Stimulated activated CD4-positive, alpha-beta T cell treated with anti-CD3 and anti-CD28 coated beads, Interleukin-2, amount 100 ng/mL, for 48 hours (primary cell): ENCODE measurements around the gene PGM2.
A peak's percentile ranks its signal among the peaks of the same experiment; 100 is the strongest.

ENCODE experiments used
- DNase-seq, 2 donors: peaks; one replicate each; pipeline ENCODE4 v3.0.0-alpha.2; 2020

PGM2 gene

GRCh38 chr4:37865450-37865849, 39.0 kb downstream of the PGM2 start:
- DNase-seq = no peak

- DNase-seq = no peak
These were observed 40.6 kb downstream of the PGM2 start for GRCh38 chr4:37867102-37867501.

- no peak for DNase-seq
These were observed 41.8 kb downstream of the PGM2 start for GRCh38 chr4:37868238-37868637.

GRCh38 chr4:37872310-37872988, 46.0 kb downstream of the PGM2 start:
- DNase-seq = no peak

GRCh38 chr4:37873386-37873785, 46.9 kb downstream of the PGM2 start:
- no peak for DNase-seq

- DNase-seq = no peak
These were observed 49.7 kb downstream of the PGM2 start for GRCh38 chr4:37876156-37876555.

- no peak for DNase-seq
These were observed 52.9 kb downstream of the PGM2 start for GRCh38 chr4:37879365-37879764.

- no peak for DNase-seq
These were observed 55.3 kb downstream of the PGM2 start for GRCh38 chr4:37881811-37882210.

- DNase-seq = no peak
These were observed 56.3 kb downstream of the PGM2 start for GRCh38 chr4:37882665-37883296.

- no peak for DNase-seq
These were observed 58.5 kb downstream of the PGM2 start for GRCh38 chr4:37884855-37885487.

GRCh38 chr4:37885496-37885895, 59.0 kb downstream of the PGM2 start:
- DNase-seq = no peak

- peak; percentile 14 to 23 for DNase-seq
These were observed 63.6 kb downstream of the PGM2 start for GRCh38 chr4:37889849-37890800.

- peak; percentile 25 to 29 for DNase-seq
These were observed 64.3 kb downstream of the PGM2 start, which contains the start of gene TBC1D1 for GRCh38 chr4:37890801-37891259. TSS of gene TBC1D1 (plus strand) at chr4:37891084. CDS start at chr4:37902096, 11,012 bp downstream.

- DNase-seq = peak; percentile 39 to 42
These were observed 65.0 kb downstream of the PGM2 start for GRCh38 chr4:37891260-37892159.

GRCh38 chr4:37892641-37893040, 66.2 kb downstream of the PGM2 start:
- DNase-seq = peak; percentile 33 to 37

GRCh38 chr4:37893164-37893563, 66.7 kb downstream of the PGM2 start:
- no peak for DNase-seq

GRCh38 chr4:37895271-37895670, 68.8 kb downstream of the PGM2 start:
- no peak for DNase-seq

- DNase-seq = no peak
These were observed 69.8 kb downstream of the PGM2 start for GRCh38 chr4:37896206-37896860.

GRCh38 chr4:37902212-37902611, 75.7 kb downstream of the PGM2 start:
- DNase-seq = no peak

- DNase-seq = no peak
These were observed 76.5 kb downstream of the PGM2 start for GRCh38 chr4:37902738-37903693.
